ENCODE measurements around the gene FOXA1. TPM values are rescaled to one million over a fixed set of nuclear protein-coding genes. Genes with fewer than 3 reads are reported as not detected.

FOXA1 gene
- total and polyA plus RNA-seq, 4 donors, result 8.0 to 37.5 (median 16.1) TPM

DNA sequence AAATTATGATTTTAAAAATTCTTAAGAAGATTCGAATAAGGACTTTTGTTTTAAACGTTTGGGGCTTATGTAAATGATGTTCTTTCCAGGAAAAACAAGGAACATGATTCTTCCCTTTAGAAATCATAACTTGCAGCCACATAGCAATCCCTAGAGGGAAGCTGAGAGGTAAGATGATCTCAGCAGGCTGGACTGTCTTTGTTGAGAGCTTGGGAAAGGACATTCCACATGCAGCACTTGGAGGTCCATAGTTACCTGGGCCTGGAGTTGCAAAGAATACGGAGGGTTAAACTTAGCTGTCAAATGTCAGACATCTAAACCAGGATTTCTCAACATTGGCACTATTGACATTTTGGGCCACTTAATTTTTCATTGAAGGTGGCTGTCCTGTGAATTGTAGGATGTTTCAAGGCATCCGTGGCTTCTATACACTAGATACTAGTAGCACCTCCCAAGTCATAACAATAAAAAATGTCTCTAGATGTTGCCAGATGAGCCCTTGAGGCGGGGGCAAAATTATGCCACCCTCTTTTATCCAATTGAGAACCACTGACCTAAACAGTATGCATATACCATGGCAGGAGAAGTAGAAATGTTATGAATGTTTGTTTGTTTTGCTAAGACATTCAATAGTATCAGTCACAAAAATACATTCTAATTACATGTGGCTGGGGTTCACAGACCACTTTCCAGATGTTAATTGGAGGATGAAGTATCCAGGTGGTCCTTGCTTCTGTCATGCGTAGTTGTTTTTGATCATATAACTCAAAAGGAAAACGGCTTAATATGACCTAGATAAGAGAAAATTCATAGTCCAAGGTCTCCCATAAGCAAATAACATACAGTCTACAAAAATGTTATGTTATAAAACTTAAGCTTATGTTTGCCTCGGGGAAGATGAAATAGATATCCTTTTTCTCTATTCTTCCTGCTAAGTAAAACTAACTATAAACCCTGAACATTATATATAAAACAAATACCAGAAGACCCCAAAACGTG, 30.8 kb upstream of the FOXA1 start (continued):
- TF ChIP-seq, protein P1, sequence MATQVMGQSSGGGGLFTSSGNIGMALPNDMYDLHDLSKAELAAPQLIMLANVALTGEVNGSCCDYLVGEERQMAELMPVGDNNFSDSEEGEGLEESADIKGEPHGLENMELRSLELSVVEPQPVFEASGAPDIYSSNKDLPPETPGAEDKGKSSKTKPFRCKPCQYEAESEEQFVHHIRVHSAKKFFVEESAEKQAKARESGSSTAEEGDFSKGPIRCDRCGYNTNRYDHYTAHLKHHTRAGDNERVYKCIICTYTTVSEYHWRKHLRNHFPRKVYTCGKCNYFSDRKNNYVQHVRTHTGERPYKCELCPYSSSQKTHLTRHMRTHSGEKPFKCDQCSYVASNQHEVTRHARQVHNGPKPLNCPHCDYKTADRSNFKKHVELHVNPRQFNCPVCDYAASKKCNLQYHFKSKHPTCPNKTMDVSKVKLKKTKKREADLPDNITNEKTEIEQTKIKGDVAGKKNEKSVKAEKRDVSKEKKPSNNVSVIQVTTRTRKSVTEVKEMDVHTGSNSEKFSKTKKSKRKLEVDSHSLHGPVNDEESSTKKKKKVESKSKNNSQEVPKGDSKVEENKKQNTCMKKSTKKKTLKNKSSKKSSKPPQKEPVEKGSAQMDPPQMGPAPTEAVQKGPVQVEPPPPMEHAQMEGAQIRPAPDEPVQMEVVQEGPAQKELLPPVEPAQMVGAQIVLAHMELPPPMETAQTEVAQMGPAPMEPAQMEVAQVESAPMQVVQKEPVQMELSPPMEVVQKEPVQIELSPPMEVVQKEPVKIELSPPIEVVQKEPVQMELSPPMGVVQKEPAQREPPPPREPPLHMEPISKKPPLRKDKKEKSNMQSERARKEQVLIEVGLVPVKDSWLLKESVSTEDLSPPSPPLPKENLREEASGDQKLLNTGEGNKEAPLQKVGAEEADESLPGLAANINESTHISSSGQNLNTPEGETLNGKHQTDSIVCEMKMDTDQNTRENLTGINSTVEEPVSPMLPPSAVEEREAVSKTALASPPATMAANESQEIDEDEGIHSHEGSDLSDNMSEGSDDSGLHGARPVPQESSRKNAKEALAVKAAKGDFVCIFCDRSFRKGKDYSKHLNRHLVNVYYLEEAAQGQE (IDR thresholded peaks at IDR 0.05), result no peak
- no peak for TF ChIP-seq RXRA (IDR thresholded peaks at IDR 0.05)
- no peak for TF ChIP-seq HNF4G (IDR thresholded peaks at IDR 0.05)
- no peak for TF ChIP-seq FOXA1 (IDR thresholded peaks at IDR 0.05)
- TF ChIP-seq, protein P2, sequence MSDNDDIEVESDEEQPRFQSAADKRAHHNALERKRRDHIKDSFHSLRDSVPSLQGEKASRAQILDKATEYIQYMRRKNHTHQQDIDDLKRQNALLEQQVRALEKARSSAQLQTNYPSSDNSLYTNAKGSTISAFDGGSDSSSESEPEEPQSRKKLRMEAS (IDR thresholded peaks at IDR 0.05), result no peak
- no peak for TF ChIP-seq JUND (IDR thresholded peaks at IDR 0.05)

DNA sequence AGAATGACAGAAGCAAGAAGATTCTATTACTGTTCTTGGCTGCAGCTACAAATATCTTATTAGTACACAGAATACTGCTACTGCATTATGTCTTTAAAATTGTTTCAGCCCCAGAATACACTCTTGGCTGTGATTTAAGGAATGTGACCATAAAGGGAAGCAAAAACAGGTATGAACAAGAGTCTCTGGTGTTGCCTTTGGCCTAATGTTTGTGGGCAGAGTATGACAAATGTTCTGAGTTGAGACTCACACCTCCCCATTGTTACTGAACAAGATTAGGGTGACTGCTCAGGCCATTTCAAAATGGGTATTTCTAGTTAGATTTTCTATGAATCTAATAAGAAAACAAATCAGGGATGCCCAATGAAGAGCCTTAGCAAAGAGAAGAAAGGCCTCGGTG, 28.9 kb upstream of the FOXA1 start:
- H3K4me1 ChIP-seq (ENCODE audit: control insufficient read depth in 4 of 4, insufficient read depth in 4 of 4, low read length in 3 of 4), result no peaks in the 10 kb centered on the region

DNA sequence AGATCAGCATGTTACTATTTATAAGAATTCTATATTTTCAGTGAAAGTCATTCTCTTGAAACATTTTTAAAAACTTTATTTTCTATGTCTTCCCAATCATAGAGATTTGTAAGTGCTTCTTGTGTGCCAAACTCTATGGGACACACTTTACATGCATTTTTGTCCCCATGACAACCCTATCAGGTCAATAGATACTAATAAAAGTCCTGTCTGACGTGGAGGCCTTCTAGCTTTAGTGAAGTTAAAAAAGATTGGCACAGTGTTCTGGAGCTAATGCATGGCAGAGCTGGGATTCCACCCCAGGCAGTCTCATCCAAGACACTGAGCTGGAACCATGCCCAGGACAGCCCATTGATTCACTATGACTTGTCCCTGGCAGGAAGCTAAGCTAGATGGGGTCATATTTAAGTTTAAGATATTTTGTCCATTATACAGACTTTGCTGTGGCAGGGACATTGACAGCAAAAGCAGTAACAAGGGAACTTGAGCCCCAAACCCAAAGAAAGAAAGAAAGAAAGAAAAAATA, 28.4 kb upstream of the FOXA1 start:
- DNase-seq (ENCODE audit: low spot score), result no peak
- Histone ChIP-seq H3K4me1 (ENCODE audit: control insufficient read depth in 4 of 4, insufficient read depth in 4 of 4, low read length in 3 of 4) (no peaks in the 10 kb centered on the region), H3K9me3 (ENCODE audit: control insufficient read depth in 4 of 4, low read length in 3 of 4) (no peaks in the 10 kb centered on the region), H3K9ac (ENCODE audit: low read depth in 1 of 2, low read length in 2 of 2) (no peak overlapping the region), H3K36me3 (ENCODE audit: control insufficient read depth in 4 of 4, insufficient read depth in 3 of 4, low read depth in 1 of 4, low read length in 3 of 4) (no peaks in the 10 kb centered on the region), H3K4me3 (ENCODE audit: low read depth in 1 of 3, low read length in 3 of 3) (no peak overlapping the region), H3K27me3 (ENCODE audit: control insufficient read depth in 4 of 4, insufficient read depth in 4 of 4, low read length in 3 of 4) (no peaks in the 10 kb centered on the region), H3K27ac (ENCODE audit: low read depth in 1 of 2, low read length in 2 of 2) (no peak overlapping the region)
- TF ChIP-seq, protein P3, sequence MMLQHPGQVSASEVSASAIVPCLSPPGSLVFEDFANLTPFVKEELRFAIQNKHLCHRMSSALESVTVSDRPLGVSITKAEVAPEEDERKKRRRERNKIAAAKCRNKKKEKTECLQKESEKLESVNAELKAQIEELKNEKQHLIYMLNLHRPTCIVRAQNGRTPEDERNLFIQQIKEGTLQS (IDR thresholded peaks at IDR 0.05), result no peak
- no peak for TF ChIP-seq SP1 (IDR thresholded peaks at IDR 0.05)
- TF ChIP-seq, protein P4, sequence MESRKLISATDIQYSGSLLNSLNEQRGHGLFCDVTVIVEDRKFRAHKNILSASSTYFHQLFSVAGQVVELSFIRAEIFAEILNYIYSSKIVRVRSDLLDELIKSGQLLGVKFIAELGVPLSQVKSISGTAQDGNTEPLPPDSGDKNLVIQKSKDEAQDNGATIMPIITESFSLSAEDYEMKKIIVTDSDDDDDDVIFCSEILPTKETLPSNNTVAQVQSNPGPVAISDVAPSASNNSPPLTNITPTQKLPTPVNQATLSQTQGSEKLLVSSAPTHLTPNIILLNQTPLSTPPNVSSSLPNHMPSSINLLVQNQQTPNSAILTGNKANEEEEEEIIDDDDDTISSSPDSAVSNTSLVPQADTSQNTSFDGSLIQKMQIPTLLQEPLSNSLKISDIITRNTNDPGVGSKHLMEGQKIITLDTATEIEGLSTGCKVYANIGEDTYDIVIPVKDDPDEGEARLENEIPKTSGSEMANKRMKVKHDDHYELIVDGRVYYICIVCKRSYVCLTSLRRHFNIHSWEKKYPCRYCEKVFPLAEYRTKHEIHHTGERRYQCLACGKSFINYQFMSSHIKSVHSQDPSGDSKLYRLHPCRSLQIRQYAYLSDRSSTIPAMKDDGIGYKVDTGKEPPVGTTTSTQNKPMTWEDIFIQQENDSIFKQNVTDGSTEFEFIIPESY (IDR thresholded peaks at IDR 0.05), result no peak
- peak in 1 of 2 donors; percentile 3 for TF ChIP-seq RAD21 (IDR thresholded peaks at IDR 0.05)
- 19% methylated on average over 1 of the region's 1 CpG for WGBS

More for the DNA sequence above, 28.9 kb upstream of the FOXA1 start:
- H3K27me3 ChIP-seq (ENCODE audit: control insufficient read depth in 4 of 4, insufficient read depth in 4 of 4, low read length in 3 of 4), result no peaks in the 10 kb centered on the region
- no peak for DNase-seq (ENCODE audit: low spot score)
- H3K9ac ChIP-seq (ENCODE audit: low read depth in 1 of 2, low read length in 2 of 2), result no peak overlapping the region
- no peak overlapping the region for H3K4me3 ChIP-seq (ENCODE audit: low read depth in 1 of 3, low read length in 3 of 3)
- H3K36me3 ChIP-seq (ENCODE audit: control insufficient read depth in 4 of 4, insufficient read depth in 3 of 4, low read depth in 1 of 4, low read length in 3 of 4), result no peaks in the 10 kb centered on the region
- WGBS, result 96% methylated on average over 1 of the region's 1 CpG
- H3K9me3 ChIP-seq (ENCODE audit: control insufficient read depth in 4 of 4, low read length in 3 of 4), result no peaks in the 10 kb centered on the region
- H3K27ac ChIP-seq (ENCODE audit: low read depth in 1 of 2, low read length in 2 of 2), result no peak overlapping the region
- TF ChIP-seq, protein P5, sequence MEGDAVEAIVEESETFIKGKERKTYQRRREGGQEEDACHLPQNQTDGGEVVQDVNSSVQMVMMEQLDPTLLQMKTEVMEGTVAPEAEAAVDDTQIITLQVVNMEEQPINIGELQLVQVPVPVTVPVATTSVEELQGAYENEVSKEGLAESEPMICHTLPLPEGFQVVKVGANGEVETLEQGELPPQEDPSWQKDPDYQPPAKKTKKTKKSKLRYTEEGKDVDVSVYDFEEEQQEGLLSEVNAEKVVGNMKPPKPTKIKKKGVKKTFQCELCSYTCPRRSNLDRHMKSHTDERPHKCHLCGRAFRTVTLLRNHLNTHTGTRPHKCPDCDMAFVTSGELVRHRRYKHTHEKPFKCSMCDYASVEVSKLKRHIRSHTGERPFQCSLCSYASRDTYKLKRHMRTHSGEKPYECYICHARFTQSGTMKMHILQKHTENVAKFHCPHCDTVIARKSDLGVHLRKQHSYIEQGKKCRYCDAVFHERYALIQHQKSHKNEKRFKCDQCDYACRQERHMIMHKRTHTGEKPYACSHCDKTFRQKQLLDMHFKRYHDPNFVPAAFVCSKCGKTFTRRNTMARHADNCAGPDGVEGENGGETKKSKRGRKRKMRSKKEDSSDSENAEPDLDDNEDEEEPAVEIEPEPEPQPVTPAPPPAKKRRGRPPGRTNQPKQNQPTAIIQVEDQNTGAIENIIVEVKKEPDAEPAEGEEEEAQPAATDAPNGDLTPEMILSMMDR (IDR thresholded peaks at IDR 0.05; ENCODE audit: low read depth, low read length, missing input control), result no peak
- TF ChIP-seq SP1 (IDR thresholded peaks at IDR 0.05) (no peak), EGR1 (IDR thresholded peaks at IDR 0.05; ENCODE audit: low read depth in 2 of 2) (no peak), FOXA1 (IDR thresholded peaks at IDR 0.05) (no peak), NR2F2 (IDR thresholded peaks at IDR 0.05) (no peak), RXRA (IDR thresholded peaks at IDR 0.05) (no peak), HNF4G (IDR thresholded peaks at IDR 0.05) (no peak), JUND (IDR thresholded peaks at IDR 0.05) (no peak)
- TF ChIP-seq, protein P3 (IDR thresholded peaks at IDR 0.05), result no peak

Data from liver (tissue), 9 donors.